ENCODE measurements around the gene CTAGE1.
"Not testable (repeated sequence)": the region's sequence is repeated elsewhere in the genome, so short reads cannot be mapped to it uniquely, and the experiment has no call there.

Gene CTAGE1

DNA sequence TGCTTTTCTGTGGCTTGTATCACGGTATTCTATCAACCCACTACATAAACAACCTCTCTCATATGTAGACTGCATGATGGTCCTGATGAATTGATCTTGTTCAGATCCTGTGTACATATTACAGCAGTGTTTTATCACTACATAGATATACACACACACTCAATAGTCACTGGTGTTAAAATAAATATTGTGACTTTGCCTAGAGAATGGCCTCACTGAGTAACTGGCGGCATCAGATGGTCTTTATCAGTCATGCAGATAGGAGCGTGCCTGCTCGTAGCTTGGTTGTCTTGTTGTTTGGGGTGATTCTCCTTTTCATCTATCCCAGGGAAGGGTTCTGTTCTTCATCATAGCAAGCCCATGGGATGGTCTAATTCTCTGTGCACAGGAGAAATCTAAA is 18.4 kb upstream of the CTAGE1 start:
- DNase-seq (ENCODE audit: low read depth) = no peak

DNA sequence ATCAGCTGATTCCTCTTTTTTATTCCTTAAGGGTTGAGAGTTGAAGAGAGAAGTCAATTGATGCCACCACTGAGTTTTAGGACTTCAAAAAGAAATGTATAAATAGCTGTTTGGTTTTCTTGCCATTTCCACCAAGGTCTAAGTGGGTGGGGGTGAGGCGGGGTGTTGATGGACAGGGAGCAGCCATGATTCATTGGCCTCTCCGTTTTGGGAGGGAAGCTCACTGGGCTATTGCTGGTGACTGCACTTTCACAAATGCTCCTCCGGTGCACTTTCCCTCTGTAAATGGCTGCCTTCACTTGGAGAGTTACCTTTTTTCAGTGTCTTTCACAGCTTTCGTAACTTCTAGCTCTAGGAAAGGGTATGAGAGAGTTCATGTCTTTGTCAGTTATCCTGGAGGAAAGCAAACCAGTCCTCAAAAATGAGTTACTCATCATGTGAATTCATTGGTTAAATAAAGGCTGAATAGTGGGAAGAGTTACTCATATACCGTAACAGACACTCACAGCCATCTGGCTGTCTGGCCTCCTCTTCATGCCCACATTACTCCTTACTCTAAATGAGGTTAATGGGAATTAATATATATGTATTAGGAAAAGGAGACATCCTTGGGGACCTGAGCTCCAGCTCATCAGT is 17.4 kb upstream of the CTAGE1 start:
- DNase-seq (ENCODE audit: low read depth) = no peak

DNA sequence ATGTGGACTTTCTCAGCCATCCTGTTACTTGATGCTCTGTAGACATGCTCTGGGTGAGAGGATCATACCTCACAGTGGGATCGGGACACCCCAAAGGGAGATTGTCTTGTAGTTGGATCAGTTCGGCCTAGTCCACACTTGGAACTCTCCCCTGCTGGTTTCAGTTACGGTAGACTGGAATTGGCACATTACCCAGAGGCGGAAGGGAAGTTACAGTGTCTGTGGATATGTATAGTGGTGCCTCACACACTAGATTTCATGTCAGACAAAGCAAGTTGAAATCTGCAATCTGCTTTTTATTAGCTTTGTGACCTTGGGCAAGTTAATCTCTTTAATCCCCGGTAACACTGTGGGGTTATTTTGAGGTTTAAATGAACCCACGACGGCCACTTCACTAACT is 16.2 kb upstream of the CTAGE1 start:
- no peak for DNase-seq (ENCODE audit: low read depth)

DNA sequence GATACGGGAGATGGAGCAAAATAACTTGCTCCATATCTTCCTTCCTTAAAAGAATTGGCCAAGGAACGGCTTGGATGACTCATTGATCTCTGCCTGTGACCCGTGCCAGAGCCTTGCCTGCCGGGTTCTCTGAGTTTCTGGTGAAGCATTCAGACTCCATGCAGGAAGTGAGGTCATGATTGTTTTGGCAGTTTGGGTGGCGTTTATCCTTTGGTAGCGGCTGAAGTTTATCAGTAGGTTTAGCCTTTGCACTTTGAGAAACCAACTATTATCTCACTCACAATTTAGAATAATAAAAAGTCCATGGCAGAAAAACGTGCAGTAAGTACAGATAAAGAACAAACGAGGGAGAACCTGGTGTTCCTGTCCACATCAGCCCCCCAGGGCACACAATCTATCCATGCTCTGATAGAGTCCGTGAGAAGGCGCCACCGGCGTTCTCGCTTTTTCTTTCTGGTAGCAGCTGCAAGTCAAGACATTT is 15.0 kb upstream of the CTAGE1 start:
- DNase-seq (ENCODE audit: low read depth) = no peak

DNA sequence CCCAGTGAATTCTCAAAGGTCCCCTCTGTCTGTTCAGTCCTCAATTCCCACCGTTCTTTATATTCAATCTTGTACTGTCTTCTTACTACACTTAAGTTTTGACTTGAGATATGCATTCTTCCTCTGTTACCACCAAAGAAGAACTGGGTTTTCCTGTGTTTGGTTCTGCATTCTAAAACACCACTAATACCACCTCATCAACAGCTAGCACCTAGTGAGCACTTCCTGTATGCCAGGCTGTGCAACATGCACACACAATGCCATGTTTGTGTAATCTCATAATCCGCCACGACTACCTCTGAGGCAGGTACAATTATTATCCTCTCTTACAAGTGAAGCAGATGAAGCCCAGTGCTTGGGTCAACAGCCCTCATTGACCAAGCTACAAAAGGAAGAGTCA is 11.8 kb upstream of the CTAGE1 start:
- DNase-seq (ENCODE audit: low read depth) = no peak

DNA sequence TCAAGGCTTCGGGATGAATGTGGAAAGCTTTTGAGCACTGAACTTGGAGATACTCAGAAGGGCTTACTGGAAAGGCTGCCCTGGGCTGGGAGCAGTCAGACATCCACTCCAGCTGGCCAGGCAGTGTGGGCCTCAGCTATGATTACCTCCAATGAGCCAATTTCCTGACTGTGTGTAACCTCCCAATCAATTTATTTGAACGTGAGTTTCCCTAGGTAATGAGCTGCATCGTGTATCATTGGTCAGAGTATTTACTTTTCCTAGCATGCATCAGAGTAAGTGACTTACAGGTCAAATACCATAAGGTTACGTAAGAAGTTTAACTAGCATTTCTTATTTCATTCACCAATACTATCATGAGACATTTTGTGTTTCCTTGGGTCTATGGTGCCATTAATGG is 11.0 kb upstream of the CTAGE1 start:
- no peak for DNase-seq (ENCODE audit: low read depth)

DNA sequence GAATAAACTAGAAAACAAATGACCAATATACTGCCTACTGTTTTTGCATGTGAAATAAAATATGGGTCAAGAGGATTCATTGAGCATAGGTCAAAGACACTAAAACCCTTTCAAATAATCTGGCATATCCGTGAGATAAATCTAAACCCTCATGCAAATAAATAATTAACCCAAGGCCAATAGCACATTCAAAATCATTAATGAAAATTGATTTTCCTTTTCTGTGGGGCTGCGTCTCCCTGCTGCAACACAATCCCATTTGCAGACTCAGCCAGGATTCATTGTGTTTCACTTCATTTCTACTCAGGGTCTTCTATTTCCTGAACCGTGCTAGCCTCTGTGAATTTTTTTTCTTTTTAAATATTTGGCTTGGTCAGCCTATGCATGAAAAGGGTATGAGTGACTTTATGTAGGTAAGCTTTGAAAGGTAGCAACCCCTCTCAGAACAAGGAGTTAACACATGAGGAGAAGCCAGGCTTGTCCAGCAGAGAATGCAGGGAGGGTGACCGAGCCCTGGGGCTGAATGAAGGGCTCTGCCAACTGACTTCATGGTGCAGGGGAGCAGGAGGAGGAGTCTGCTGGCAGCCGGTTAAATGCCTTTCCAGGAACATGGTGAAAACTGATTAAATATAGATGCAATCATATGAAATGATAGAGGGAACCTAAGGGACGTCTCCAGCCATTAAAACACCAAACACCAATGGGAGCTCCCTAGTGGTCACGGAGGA is 10.3 kb upstream of the CTAGE1 start:
- DNase-seq (ENCODE audit: low read depth) = no peak

DNA sequence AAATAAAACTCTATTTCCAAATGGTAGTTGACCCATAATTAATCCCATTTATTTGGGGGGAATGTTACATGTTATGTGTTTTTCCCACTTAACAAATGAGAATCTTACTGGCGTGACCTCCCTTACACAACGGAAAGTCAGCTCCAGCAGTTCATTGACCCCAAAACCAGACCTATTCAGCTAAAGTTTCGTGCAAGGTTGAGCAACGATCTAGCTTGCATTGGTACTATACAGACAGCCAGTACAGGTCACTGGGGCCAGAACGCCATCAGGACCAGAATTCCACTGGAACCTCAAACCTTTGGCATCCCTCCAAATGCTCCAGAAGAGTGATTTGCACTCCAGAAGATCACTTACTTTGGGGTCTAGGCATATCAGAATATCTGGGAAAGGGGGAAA is 6.8 kb upstream of the CTAGE1 start:
- DNase-seq (ENCODE audit: low read depth) = no peak

DNA sequence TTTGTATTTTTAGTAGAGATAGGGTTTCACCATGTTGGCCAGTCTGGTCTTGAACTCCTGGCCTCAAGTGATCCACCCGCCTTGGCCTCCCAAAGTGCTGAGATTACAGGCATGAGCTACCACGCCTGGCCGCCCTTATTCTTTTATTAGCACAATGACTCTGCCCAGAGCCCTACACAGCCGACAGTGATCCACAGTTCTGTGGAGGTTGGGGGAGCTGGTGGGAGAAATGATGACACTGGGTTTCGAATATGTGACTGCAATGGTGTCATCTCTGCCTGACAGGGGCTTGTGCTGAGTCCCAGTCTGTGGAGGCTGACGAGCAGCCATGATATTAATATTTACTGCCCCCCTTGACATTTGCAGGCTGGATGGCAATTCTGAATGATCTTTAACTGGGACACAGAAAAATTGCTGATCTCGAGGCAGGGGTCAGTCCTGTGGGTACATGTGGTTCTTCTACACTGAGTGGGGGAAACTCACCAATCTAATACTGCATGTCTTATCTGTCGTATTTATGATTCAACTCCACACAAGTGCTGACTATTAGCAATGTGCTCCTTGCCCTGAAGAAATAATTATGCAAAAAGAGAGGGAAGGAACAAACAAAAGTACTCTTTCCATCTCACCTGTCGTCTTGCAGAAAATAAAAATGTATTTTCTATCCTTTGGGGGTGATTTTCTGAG is 6.3 kb upstream of the CTAGE1 start:
- no peak for DNase-seq (ENCODE audit: low read depth)

DNA sequence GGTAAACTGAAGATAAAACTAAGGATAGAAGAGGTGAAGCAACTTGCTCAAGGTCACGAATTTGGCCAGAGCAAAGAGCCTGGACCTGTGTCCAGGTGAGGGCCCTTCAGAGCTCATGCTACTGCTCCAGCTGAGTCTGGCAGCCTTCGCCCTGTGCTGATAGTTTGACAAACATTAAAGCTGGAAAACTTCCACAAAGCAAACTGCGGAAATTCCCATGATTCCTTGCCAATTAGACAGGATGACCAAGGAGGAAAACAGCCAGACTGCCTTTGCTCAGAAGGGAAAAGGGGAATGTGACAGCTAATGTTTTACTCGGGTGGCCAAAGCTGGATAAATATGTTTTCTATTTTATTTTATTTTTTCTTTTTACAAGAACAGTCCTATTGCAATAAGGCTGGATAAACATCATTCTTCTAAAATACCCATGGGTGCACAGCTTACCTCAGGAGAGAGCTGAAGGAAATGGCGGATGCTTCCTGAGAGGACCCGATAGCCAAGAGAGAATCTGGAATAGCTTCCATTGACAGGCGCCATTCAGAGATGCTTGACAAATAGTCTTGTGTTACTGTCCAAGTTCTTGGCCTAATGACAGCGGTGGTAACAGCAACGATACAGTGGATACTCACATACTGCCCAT is 5.3 kb upstream of the CTAGE1 start:
- DNase-seq (ENCODE audit: low read depth) = no peak

DNA sequence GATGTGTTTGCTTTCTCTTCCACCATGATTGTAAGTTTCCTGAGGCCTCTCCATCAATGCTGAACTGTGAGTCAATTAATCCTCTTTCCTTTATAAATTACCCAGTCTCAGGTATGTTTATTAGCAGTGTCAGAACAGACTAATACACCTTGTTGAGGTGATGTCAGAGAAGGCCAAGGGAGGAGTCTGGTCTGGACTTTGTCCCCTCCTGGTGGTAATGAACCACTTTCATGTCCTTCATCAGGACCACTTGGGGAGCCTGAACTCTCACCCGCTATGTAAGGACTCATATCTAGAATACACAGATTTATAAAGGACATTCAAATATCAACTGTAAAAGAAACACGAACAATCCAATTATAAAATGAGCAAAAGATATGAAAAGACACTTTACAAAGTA is 2.9 kb upstream of the CTAGE1 start:
- no peak for DNase-seq (ENCODE audit: low read depth)

DNA sequence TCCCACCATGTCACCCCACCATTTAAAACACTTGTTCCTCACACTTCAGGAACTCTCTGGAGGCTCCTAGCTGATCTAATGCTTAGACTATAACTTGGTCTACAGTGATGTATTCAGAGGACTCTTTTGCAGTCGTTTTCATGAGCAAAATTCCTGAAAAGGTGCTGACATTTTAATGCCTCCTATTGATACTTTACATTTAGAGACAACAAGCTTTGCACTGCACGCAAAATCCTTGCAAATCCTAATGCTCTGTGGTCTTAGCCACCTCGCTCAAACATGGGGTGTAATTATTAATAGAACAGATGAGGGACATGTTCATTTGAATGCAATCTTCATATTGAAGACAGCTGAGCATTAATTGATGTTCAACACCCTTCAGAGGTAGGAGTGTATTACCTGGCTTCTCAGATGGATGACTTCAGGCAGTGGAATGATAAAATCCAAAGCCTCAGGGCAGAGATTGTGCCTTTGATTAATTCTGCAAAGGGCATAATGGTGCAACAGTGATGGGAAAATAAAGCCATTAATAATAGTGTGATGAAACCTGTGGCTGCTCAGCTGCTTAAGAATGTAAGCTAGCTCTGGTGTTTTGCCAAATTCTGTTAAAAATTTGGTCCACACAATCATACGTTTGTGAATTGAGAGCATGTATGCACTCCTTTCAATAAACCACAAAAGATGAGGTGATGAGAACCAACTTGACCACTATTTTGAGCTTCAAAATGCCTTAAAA is 5.4 kb downstream of the CTAGE1 start:
- no peak for DNase-seq (ENCODE audit: low read depth)

DNA sequence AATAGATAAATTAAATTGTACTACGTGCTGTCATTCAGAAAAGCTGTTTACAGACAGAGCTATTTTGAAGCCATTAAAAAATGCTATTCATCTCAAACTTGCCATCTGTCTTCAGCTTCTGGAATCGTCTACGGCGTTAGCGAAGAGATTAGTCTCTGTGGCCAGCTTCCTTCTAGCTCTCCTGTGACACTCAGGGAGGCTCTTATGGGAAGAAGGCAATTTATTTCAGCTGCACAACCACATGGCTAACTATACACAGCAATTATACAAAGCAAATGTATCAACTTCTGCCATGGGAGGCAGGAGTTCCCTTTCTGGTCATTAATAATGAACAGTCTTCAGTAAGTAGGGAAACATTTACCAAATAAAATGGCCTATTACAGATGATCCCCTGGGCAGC is 6.3 kb downstream of the CTAGE1 start:
- DNase-seq (ENCODE audit: low read depth) = no peak

DNA sequence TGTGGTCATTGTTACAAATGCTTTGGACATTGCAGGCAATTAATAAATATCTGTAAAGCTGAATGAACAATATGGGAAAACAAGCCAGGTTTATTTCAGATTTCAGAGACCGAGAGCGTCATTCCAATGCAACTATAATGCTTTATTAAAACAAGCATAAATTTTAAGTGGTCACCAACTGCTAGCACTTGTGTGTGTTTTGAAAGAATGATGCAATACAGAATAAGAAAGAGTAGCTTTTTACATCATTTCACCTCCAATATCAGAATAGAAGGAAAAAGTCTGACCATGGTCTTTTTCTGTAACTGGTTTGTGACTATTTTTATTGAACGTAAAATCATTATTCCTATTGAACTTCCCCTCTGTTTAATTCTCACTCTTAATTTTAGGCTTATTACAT is 7.6 kb downstream of the CTAGE1 start:
- no peak for DNase-seq (ENCODE audit: low read depth)

DNA sequence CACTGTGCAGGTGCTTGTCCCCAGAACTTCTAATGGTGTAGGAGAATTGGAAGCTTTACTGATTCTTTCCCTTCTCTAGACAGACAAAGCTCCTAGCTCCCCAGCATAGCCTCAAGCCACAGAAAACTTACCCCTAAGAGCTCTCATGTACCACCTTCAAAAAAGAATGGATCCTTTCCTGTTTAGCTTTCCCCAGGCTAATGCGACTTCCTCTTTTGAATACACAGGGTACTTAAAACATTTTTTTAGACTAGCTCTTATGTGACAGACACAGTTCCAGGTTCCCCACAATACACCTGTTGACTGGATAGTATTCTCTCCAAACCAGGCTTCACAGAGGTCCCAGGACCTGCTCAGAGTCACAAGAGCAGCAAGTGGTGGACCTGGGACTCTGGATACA is 8.3 kb downstream of the CTAGE1 start:
- no peak for DNase-seq (ENCODE audit: low read depth)

DNA sequence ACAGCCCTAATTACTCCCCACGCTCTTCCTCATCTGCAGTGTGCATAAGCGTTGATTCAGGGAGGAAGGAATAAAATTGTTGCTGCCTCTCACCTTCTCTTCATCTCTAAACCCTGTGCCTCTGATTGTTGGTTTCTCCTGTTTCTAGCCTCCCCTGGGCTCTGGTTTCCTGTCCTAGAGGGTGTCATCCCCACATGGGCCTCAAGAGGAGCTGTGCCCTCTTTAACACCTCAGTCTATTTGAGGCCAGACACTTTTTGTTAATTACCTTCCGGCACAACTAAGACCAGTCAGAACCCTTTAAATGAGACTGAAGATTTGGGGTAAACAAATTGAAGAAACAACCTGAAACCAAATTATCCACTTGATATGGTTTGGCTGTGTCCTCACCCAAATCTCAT is 9.7 kb downstream of the CTAGE1 start:
- no peak for DNase-seq (ENCODE audit: low read depth)

DNA sequence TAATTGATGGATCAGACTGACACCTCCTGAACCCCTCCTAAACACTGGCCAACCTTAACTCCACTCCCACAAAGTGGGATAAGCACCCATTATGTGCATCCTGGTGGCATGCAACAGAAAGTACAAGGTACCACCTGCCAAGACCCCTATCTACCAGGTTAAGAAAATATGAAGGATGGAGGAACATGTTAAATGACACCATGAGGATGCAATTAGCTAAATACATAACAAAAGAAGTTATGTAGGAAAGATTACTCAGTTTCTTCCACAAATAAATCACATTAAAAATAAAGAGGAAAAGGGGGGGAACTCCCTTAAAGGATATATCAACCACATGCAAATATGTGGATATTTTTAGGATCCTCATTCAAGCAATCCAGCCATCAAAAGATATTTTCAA is 12.6 kb downstream of the CTAGE1 start:
- DNase-seq (ENCODE audit: low read depth) = no peak

DNA sequence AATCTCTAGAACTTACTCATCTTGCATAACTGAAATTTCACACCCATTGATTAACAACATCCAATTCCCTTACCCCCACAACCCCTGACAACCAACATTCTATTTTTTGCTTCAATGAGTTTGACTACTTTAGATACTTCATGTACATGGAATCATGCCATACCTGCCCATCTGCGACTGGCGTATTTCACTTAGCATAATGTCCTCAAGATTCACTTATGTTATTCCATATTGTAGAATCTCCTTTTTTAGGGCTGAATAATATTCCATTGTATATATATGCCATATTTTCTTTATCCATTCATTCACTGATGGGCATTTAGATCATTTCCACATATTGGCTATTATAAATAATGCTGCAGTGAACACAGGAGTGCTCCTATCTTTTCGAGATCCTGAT is 13.8 kb downstream of the CTAGE1 start:
- no peak for DNase-seq (ENCODE audit: low read depth)

DNA sequence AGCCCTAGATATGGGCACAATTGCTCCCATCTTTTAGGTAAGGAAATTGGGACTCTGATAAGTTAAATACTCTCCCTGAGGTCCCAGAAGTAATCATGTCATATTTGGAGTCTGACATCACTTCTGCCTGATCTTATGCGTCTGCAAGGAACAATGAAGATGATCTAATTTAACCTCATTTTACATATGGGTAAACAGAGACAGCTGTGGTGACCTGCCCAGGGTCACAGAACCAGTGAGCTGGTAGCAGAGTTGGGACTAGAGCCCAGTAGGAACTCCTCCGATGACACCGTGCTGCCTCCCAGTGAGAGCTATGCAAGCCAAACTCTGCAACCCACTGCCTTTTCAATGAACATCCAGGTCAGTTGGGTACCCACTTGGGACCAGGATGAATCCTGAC is 17.8 kb downstream of the CTAGE1 start:
- no peak for DNase-seq (ENCODE audit: low read depth)

DNA sequence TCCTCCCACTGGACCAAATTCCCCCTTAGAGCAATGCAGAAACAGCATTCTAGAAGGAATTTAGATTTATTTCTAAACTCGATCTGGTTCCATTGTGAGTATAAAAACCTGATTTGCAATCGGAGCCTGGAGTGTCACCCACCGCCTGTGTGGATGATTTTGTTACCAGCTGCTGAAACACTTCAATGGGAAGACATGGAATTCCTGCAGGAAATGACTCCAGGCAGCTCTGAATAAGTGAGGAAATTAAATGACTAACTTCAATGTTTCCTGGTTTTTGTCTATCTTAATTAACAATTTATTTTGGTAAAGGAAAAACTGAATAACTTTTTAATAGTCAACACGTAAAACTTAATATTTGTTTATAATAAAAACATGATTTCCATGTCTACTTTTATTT is 19.3 kb downstream of the CTAGE1 start:
- no peak for DNase-seq (ENCODE audit: low read depth)

DNA sequence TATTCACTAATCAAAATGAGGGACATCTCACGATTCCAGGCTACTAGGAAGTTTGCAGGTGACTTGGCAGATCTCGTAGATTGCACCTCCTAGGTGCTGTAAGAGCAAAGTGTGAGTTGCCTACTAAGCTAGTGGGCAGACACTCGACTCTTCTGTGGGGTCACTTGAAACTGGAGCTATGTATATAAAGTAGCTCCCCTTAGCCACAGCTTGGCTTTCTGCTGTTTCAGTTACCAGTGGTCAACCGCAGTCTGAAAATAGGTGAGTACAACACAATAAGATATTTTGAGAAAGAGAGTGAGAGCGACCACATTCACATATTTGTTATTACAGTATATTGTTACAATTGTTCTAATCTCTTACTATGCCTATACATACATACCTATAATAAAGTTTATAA is 23.3 kb downstream of the CTAGE1 start:
- DNase-seq (ENCODE audit: low read depth) = no peak

DNA sequence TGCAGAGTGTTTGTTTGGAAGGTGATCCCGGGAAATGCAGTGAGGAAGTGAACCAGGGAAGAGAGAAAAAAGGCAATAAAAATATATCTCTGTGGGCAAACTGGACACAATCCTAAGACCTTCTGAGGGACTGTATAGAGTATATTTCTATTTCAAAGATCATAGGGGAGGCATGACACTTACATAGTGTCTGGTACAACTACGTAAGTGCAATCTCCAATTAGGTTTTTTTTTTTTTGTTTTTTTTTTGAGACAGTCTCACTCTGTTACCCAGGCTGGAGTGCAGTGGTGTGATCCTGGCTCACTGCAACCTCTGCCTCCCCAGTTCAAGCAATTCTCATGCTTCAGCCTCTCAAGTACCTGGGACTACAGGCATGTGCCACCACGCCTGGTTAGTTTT is 24.6 kb downstream of the CTAGE1 start:
- DNase-seq (ENCODE audit: low read depth) = not testable (repeated sequence)
